ENCODE measurements around the gene TRIM44. TPM values are rescaled to one million over a fixed set of nuclear protein-coding genes. Genes with fewer than 3 reads are reported as not detected.

Gene TRIM44
- total RNA-seq, 2 donors from 2014 or later: 30.6 to 33.2 TPM

GRCh38 chr11:35681163-35681767, 18.7 kb downstream of the TRIM44 start:
- Histone ChIP-seq H3K9me3 (no peaks in the 10 kb centered on the region), H3K27me3 (replicated peaks; ENCODE audit: insufficient read depth) (no peaks in the 10 kb centered on the region), H3K27ac (no peak overlapping the region), H3K4me3 (no peak overlapping the region), H3K4me1 (replicated peaks) (no peaks in the 10 kb centered on the region), H3K36me3 (no peaks in the 10 kb centered on the region)
- TF ChIP-seq POLR2AphosphoS5 (IDR thresholded peaks at IDR 0.05) (no peak), POLR2A (IDR thresholded peaks at IDR 0.05) (no peak), CTCF (IDR thresholded peaks at IDR 0.05) (no peak)
- DNase-seq (ENCODE audit: low spot score): no peak
- intact Hi-C loops (cut with DNase I): no loop called here
- 96% methylated on average over 1 of the region's 1 CpG for WGBS

GRCh38 chr11:35682230-35683173, 19.9 kb downstream of the TRIM44 start:
- TF ChIP-seq POLR2AphosphoS5 (IDR thresholded peaks at IDR 0.05) (no peak), CTCF (IDR thresholded peaks at IDR 0.05) (no peak), POLR2A (IDR thresholded peaks at IDR 0.05) (no peak)
- H3K27ac ChIP-seq: no peak overlapping the region
- intact Hi-C loops (cut with DNase I): no loop called here
- no peak for DNase-seq (ENCODE audit: low spot score)
- no peaks in the 10 kb centered on the region for H3K9me3 ChIP-seq
- no peak overlapping the region for H3K4me3 ChIP-seq
- 20% methylated on average over 9 of the region's 9 CpGs for WGBS
- no peaks in the 10 kb centered on the region for H3K4me1 ChIP-seq (replicated peaks)
- H3K36me3 ChIP-seq: no peaks in the 10 kb centered on the region
- no peaks in the 10 kb centered on the region for H3K27me3 ChIP-seq (replicated peaks; ENCODE audit: insufficient read depth)

- WGBS: 50% methylated on average over 1 of the region's 1 CpG
- Histone ChIP-seq H3K27me3 (replicated peaks; ENCODE audit: insufficient read depth) (no peaks in the 10 kb centered on the region), H3K4me3 (no peak overlapping the region), H3K4me1 (replicated peaks) (no peaks in the 10 kb centered on the region), H3K27ac (no peak overlapping the region), H3K36me3 (no peaks in the 10 kb centered on the region), H3K9me3 (no peaks in the 10 kb centered on the region)
- intact Hi-C loops (cut with DNase I): no loop called here
- DNase-seq (ENCODE audit: low spot score): no peak
- no peak for TF ChIP-seq POLR2A (IDR thresholded peaks at IDR 0.05)
Observed at GRCh38 chr11:35683728-35684339, 21.3 kb downstream of the TRIM44 start.

GRCh38 chr11:35688023-35688422, 25.4 kb downstream of the TRIM44 start:
- no peak overlapping the region for H3K4me3 ChIP-seq
- TF ChIP-seq POLR2A (IDR thresholded peaks at IDR 0.05) (no peak), CTCF (IDR thresholded peaks at IDR 0.05) (no peak)
- H3K4me1 ChIP-seq (replicated peaks): no peaks in the 10 kb centered on the region
- H3K27ac ChIP-seq: no peak overlapping the region
- H3K9me3 ChIP-seq: no peaks in the 10 kb centered on the region
- H3K27me3 ChIP-seq (replicated peaks; ENCODE audit: insufficient read depth): no peaks in the 10 kb centered on the region
- H3K36me3 ChIP-seq: no peaks in the 10 kb centered on the region
- no peak for DNase-seq (ENCODE audit: low spot score)
- intact Hi-C loops (cut with DNase I): no loop called here

- intact Hi-C loops (cut with DNase I): no loop called here
- Histone ChIP-seq H3K27ac (no peak overlapping the region), H3K9me3 (no peaks in the 10 kb centered on the region), H3K4me3 (no peak overlapping the region), H3K27me3 (replicated peaks; ENCODE audit: insufficient read depth) (no peaks in the 10 kb centered on the region), H3K36me3 (no peaks in the 10 kb centered on the region), H3K4me1 (replicated peaks) (no peaks in the 10 kb centered on the region)
- TF ChIP-seq POLR2A (IDR thresholded peaks at IDR 0.05) (no peak), POLR2AphosphoS5 (IDR thresholded peaks at IDR 0.05) (no peak), CTCF (IDR thresholded peaks at IDR 0.05) (no peak)
- no peak for DNase-seq (ENCODE audit: low spot score)
- WGBS: 50% methylated on average over 7 of the region's 7 CpGs
Observed at GRCh38 chr11:35689081-35689996, 26.8 kb downstream of the TRIM44 start.
